Measurements from ENCODE around the gene INPPL1.

The INPPL1 gene

DNA sequence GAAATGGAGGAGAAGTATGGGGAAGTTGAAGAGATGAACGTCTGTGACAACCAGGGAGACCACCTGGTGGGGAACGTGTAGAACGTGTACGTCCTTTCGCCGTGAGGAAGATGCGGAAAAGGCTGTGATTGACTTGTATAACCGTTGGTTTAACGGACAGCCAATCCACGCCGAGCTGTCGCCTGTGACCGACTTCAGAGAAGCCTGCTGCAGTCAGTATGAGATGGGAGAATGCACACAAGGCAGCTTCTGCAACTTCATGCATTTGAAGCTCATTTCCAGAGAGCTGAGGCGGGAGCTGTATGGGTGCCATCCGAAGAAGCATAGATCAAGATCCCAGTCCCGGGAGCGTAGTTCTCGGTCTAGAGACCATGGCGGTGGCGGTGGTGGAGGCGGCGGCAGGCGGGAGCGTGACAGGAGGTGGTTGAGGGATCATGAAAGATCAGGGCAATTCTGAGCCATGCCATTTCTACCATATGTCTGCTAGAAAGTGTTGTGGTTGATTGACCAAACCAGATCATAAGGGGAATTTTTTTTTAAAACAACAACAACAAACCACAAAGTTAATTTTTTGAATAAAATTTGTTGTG is 56.3 kb downstream of the INPPL1 start:
- DNase-seq (ENCODE audit: low spot score) = no peak

DNA sequence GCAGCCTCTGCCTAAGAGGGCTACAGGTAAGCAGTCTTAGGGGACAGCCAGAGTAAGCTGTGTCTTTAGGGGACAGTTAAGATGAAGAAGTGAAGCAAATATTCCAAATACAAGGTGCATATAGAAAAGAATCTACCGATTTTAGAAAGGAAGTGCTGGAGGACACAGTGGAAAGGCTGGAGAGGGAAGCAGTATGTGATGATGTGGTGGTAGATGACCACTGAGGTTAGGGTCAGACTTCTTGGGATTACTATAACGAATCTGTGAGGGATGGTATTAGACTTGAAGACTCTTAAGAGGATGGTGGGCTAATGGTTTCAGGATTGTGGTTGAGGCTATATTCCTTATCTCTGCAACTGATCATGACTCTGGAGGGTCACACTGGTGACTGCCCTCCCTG is 59.4 kb downstream of the INPPL1 start:
- no peak for DNase-seq (ENCODE audit: low spot score)

GRCh38 chr11:72287293-72287692 is 62.7 kb downstream of the INPPL1 start:
- DNase-seq (ENCODE audit: low spot score) = no peak
